ENCODE measurements around the gene NFKB2.

GRCh38 chr10:102381983-102382382, 13.5 kb upstream of the NFKB2 start:
- TF ChIP-seq CTCF (tag by site-specific recombination; IDR thresholded peaks at IDR 0.05), result no peak
- TF ChIP-seq ZNF658 (tag by site-specific recombination; IDR thresholded peaks at IDR 0.05), result no peak
- TF ChIP-seq ZNF132 (tag by site-specific recombination; IDR thresholded peaks at IDR 0.05; ENCODE audit: borderline replicate concordance), result no peak
- no peak for TF ChIP-seq REST (tag by site-specific recombination; IDR thresholded peaks at IDR 0.05)
- TF ChIP-seq ZNF274 (IDR thresholded peaks at IDR 0.05; ENCODE audit: low read length), result no peak
- no peak for TF ChIP-seq ZNF274 (tag by site-specific recombination; IDR thresholded peaks at IDR 0.05; ENCODE audit: borderline replicate concordance)
- no peak for TF ChIP-seq ZNF639 (tag by site-specific recombination; IDR thresholded peaks at IDR 0.05)
- TF ChIP-seq ZNF138 (tag by site-specific recombination; IDR thresholded peaks at IDR 0.05; ENCODE audit: borderline replicate concordance), result no peak
- TF ChIP-seq SETDB1 (IDR thresholded peaks at IDR 0.05; ENCODE audit: insufficient read length, low read length), result no peak
- no peak for TF ChIP-seq ZNF571 (tag by site-specific recombination; IDR thresholded peaks at IDR 0.05)
- TF ChIP-seq ZNF629 (tag by site-specific recombination; IDR thresholded peaks at IDR 0.05), result no peak
- no peak for TF ChIP-seq ZNF24 (tag by site-specific recombination; IDR thresholded peaks at IDR 0.05)
- TF ChIP-seq TCF7L2 (IDR thresholded peaks at IDR 0.05; ENCODE audit: borderline replicate concordance, low read depth, low read length), result no peak
- TF ChIP-seq ZNF148 (tag by site-specific recombination; IDR thresholded peaks at IDR 0.05; ENCODE audit: borderline replicate concordance), result no peak
